Colonic mucosa (tissue), 4 donors: ENCODE measurements around the gene ATP9A. TPM values are rescaled to one million over a fixed set of nuclear protein-coding genes. Genes with fewer than 3 reads are reported as not detected.

Experiments used
- DNase-seq: peaks from one replicate; pipeline ENCODE4 v3.0.0-alpha.2; 2020
- H3K27ac ChIP-seq: fragments of 200-600 bp; one replicate; pipeline ENCODE4 v1.8.0; 2021
- H3K27me3 ChIP-seq: fragments of 200-600 bp; one replicate; pipeline ENCODE4 v1.8.0; 2021
- H3K36me3 ChIP-seq: fragments of 200-600 bp; one replicate; pipeline ENCODE4 v1.8.0; 2021
- H3K4me1 ChIP-seq: fragments of 200-600 bp; one replicate; pipeline ENCODE4 v1.8.0; 2021; ENCODE audit warnings: mild to moderate bottlenecking
- H3K4me3 ChIP-seq: fragments of 200-600 bp; one replicate; pipeline ENCODE4 v1.8.0; 2021
- H3K9ac ChIP-seq, 2 donors: one replicate each; pipeline ENCODE4 v1.7.0; 2013; ENCODE audit warnings: control low read depth in 2 of 2, low read depth in 2 of 2, low read length in 2 of 2
- H3K9me3 ChIP-seq: fragments of 200-600 bp; one replicate; pipeline ENCODE4 v1.8.0; 2021
- CTCF ChIP-seq: fragments of 200-600 bp; IDR thresholded peaks from one replicate; pipeline ENCODE4 v1.8.0; 2022; ENCODE audit warnings: antibody characterized with exemption, mild to moderate bottlenecking
- intact Hi-C: fragments of 100-400 bp; cut with DNase I; formaldehyde crosslinking; loops from one replicate; pipeline ENCODE4 v1.14.1; 2022
- total RNA-seq, 2 donors: library from RNA; stranded (reverse); fragmentation: NEBNext Ultra II Directional in 1 of 2; extraction: Animal tissue kit (Norgen Biotek cat#: 25700) in 1 of 2; gene quantifications; one replicate each; pipeline ENCODE4 v1.2.1, GENCODE V29; 2021
- donor health status: healthy.
- donor health status: DM: no; HTN: no; CAD: no.
- donor health status: DM: no; HTN: no; CAD: no.

Gene ATP9A
- total RNA-seq, 2 donors from 2014 or later = 40.2 to 70.1 TPM

GRCh38 chr20:51697096-51697826 lies 70.9 kb downstream of the ATP9A start:
- Histone ChIP-seq H3K36me3 (no peaks in the 10 kb centered on the region), H3K9me3 (no peaks in the 10 kb centered on the region), H3K4me3 (no peak overlapping the region), H3K27ac (no peak overlapping the region), H3K9ac (no peak overlapping the region), H3K27me3 (no peaks in the 10 kb centered on the region), H3K4me1 (no peaks in the 10 kb centered on the region)
- no peak for TF ChIP-seq CTCF
- no peak for DNase-seq
- intact Hi-C loops = loop anchor here (10.0 kb wide), 1 partner anchor 268 kb away; no protein-coding TSS in a partner anchor

GRCh38 chr20:51696304-51697071 lies 71.7 kb downstream of the ATP9A start:
- intact Hi-C loops = loop anchor here (10.0 kb wide), 1 partner anchor 268 kb away; no protein-coding TSS in a partner anchor

GRCh38 chr20:51695574-51696303 lies 72.5 kb downstream of the ATP9A start:
- intact Hi-C loops = loop anchor here (10.0 kb wide), 1 partner anchor 269 kb away; no protein-coding TSS in a partner anchor
- no peak overlapping the region for H3K4me3 ChIP-seq
- no peak for TF ChIP-seq CTCF
- no peaks in the 10 kb centered on the region for H3K27me3 ChIP-seq
- H3K4me1 ChIP-seq = no peaks in the 10 kb centered on the region
- H3K27ac ChIP-seq = peak overlapping the region; percentile 17
- DNase-seq = no peak
- H3K9ac ChIP-seq = no peak overlapping the region
- no peaks in the 10 kb centered on the region for H3K36me3 ChIP-seq
- no peaks in the 10 kb centered on the region for H3K9me3 ChIP-seq

More at GRCh38 chr20:51696304-51697071, 71.7 kb downstream of the ATP9A start:
- DNase-seq = no peak
- H3K27me3 ChIP-seq = no peaks in the 10 kb centered on the region
- peak overlapping the region in 1 of 2 donors; percentile 34 for H3K9ac ChIP-seq
- H3K9me3 ChIP-seq = no peaks in the 10 kb centered on the region
- H3K4me3 ChIP-seq = no peak overlapping the region
- no peaks in the 10 kb centered on the region for H3K36me3 ChIP-seq
- peak overlapping the region; percentile 17 for H3K27ac ChIP-seq
- TF ChIP-seq CTCF = no peak
- no peaks in the 10 kb centered on the region for H3K4me1 ChIP-seq

- H3K27me3 ChIP-seq = no peaks in the 10 kb centered on the region
- no peaks in the 10 kb centered on the region for H3K36me3 ChIP-seq
- TF ChIP-seq CTCF = no peak
- no peak for DNase-seq
- H3K9ac ChIP-seq = no peak overlapping the region
- no peaks in the 10 kb centered on the region for H3K9me3 ChIP-seq
- intact Hi-C loops = loop anchor here (5.0 to 10.0 kb wide), 2 partner anchors 272 to 389 kb away; no protein-coding TSS in a partner anchor
- H3K4me1 ChIP-seq = no peaks in the 10 kb centered on the region
- H3K27ac ChIP-seq = no peak overlapping the region
- H3K4me3 ChIP-seq = no peak overlapping the region
Measured at GRCh38 chr20:51692806-51693400, 75.3 kb downstream of the ATP9A start.

GRCh38 chr20:51691703-51692102 lies 76.5 kb downstream of the ATP9A start:
- TF ChIP-seq CTCF = no peak
- H3K9me3 ChIP-seq = no peaks in the 10 kb centered on the region
- no peak for DNase-seq
- no peaks in the 10 kb centered on the region for H3K36me3 ChIP-seq
- H3K9ac ChIP-seq = no peak overlapping the region
- no peaks in the 10 kb centered on the region for H3K4me1 ChIP-seq
- no peak overlapping the region for H3K4me3 ChIP-seq
- intact Hi-C loops = loop anchor here (5.0 to 10.0 kb wide), 2 partner anchors 273 to 391 kb away; no protein-coding TSS in a partner anchor
- no peaks in the 10 kb centered on the region for H3K27me3 ChIP-seq
- no peak overlapping the region for H3K27ac ChIP-seq
